K562 (cell line): ENCODE data around the gene MYL6B. TPM values are rescaled to one million over a fixed set of nuclear protein-coding genes. Genes with fewer than 3 reads are reported as not detected.

Experiments
- BRCA1 ChIP-seq, 2 experiments: fragments of 450-650 bp in 1 of 2; sonication (generic) in 1 of 2; formaldehyde crosslinking in 1 of 2; IDR thresholded peaks; 2 replicates each; pipeline versions ENCODE4 v1.5.0 to v1.6.1; 2017 to 2020; ENCODE audit warnings: mild to moderate bottlenecking in 1 of 2, missing genetic modification reagents in 1 of 2
- HES1 ChIP-seq: fragments of 450-650 bp; IDR thresholded peaks from 2 replicates; pipeline ENCODE4 v1.6.1; 2016; ENCODE audit warnings: low read depth, mild to moderate bottlenecking, moderate library complexity
- LCOR ChIP-seq: sonication (generic); formaldehyde crosslinking; IDR thresholded peaks from 2 replicates; pipeline ENCODE4 v1.8.0; 2022; ENCODE audit warnings: mild to moderate bottlenecking, missing genetic modification reagents
- MTA1 ChIP-seq: fragments of 450-650 bp; IDR thresholded peaks from 2 replicates; pipeline ENCODE4 v1.6.1; 2017; ENCODE audit warnings: borderline replicate concordance
- NCOA6 ChIP-seq: fragments of 450-650 bp; IDR thresholded peaks from 2 replicates; pipeline ENCODE4 v1.6.1; 2017; ENCODE audit warnings: mild to moderate bottlenecking
- NEUROD1 ChIP-seq: fragments of 150-350 bp; IDR thresholded peaks from 2 replicates; pipeline ENCODE4 v1.6.1; 2014; ENCODE audit warnings: borderline replicate concordance, low read length, low read depth; ENCODE audit not compliant: partially characterized antibody
- NFYB ChIP-seq: IDR thresholded peaks from 2 replicates; pipeline ENCODE4 v1.6.1; 2011; ENCODE audit warnings: mild to moderate bottlenecking, moderate library complexity; ENCODE audit not compliant: insufficient read length; ENCODE audit errors: extremely low read depth
- RHOXF2B ChIP-seq: fragments of 250-450 bp; sonication (Bioruptor Pico); conservative IDR thresholded peaks from 2 replicates; pipeline ENCODE4 v1.5.1; 2021
- SNRNP70 ChIP-seq: fragments of 200-400 bp; formaldehyde crosslinking; optimal IDR thresholded peaks from 2 replicates; pipeline ENCODE3; 2017; ENCODE audit warnings: low read depth, low read length
- THAP12 ChIP-seq: fragments of 250-450 bp; sonication (Bioruptor Pico); IDR thresholded peaks from 2 replicates; pipeline ENCODE4 v1.9.0; 2021; ENCODE audit warnings: mild to moderate bottlenecking, inconsistent platforms
- THRAP3 ChIP-seq: fragments of 450-650 bp; IDR thresholded peaks from 2 replicates; pipeline ENCODE4 v1.6.1; 2016; ENCODE audit warnings: mild to moderate bottlenecking, inconsistent platforms, borderline replicate concordance
- VEZF1 ChIP-seq: fragments of 200-800 bp; sonication (Bioruptor generic); IDR thresholded peaks from 2 replicates; pipeline ENCODE4 v1.6.1; 2017; ENCODE audit warnings: missing genetic modification characterization, missing compliant biosample characterization
- ZC3H11A ChIP-seq: IDR thresholded peaks from 2 replicates; pipeline ENCODE4 v1.6.1; 2012; ENCODE audit warnings: low read depth, low read length, improper control_type of control experiment
- ZFP1 ChIP-seq: fragments of 450-650 bp; formaldehyde crosslinking; IDR thresholded peaks from 2 replicates; pipeline ENCODE4 v1.4.0; 2020; ENCODE audit warnings: mild to moderate bottlenecking, mixed read lengths
- ZFPM2 ChIP-seq: fragments of 250-450 bp; sonication (Bioruptor Pico); IDR thresholded peaks from 2 replicates; pipeline ENCODE4 v1.5.1; 2022; ENCODE audit warnings: mild to moderate bottlenecking
- ZFX ChIP-seq: sonication (generic); formaldehyde crosslinking; IDR thresholded peaks from 2 replicates; pipeline ENCODE4 v1.8.0; 2022; ENCODE audit warnings: mild to moderate bottlenecking, missing genetic modification reagents, moderate library complexity
- ZNF408 ChIP-seq: fragments of 250-450 bp; sonication (Bioruptor Pico); IDR thresholded peaks from 2 replicates; pipeline ENCODE4 v1.4.0; 2020; ENCODE audit warnings: low read depth, mild to moderate bottlenecking, moderate library complexity
- ZNF586 ChIP-seq: fragments of 450-650 bp; formaldehyde crosslinking; conservative IDR thresholded peaks from 2 replicates; pipeline ENCODE4 v1.4.0; 2020; ENCODE audit warnings: mild to moderate bottlenecking, moderate library complexity
- ZNF780A ChIP-seq: fragments of 250-450 bp; sonication (Bioruptor Pico); IDR thresholded peaks from 2 replicates; pipeline ENCODE4 v1.5.0; 2021; ENCODE audit warnings: mild to moderate bottlenecking
- polyA plus RNA-seq, 8 experiments: library from polyadenylated mRNA; depleted of rRNA in 4 of 8; stranded (reverse) in 5 of 8; unstranded in 3 of 8; fragments of >200 nt; fragmentation: Nextera tagmentation in 2 of 8; fragmentation: Illumina TruSeq in 1 of 8; extraction: Ambion mirVana in 2 of 8; extraction: Trizol in 1 of 8; gene quantifications; 2 replicates each; pipeline versions ENCODE4 v1.2.1 to v1.2.3, GENCODE V29; 2011 to 2014; ENCODE audit warnings: inconsistent platforms in 1 of 8, missing spikeins in 1 of 8
- total RNA-seq, 7 experiments: library from RNA; depleted of rRNA in 6 of 7; stranded (reverse); fragments of >200 nt in 6 of 7; fragmentation: Illumina TruSeq in 2 of 7; extraction: Trizol in 2 of 7; gene quantifications; 2 replicates each; pipeline versions ENCODE4 v1.2.1 to v1.2.3, GENCODE V29; 2011 to 2021; ENCODE audit warnings: low replicate concordance in 1 of 7
- TF ChIP-seq, protein P1 (sequence below): fragments of 450-650 bp; formaldehyde crosslinking; IDR thresholded peaks from 2 replicates; pipeline ENCODE4 v1.4.0; 2020; ENCODE audit warnings: mild to moderate bottlenecking
- TF ChIP-seq, protein P2 (sequence below): fragments of 250-450 bp; sonication (Bioruptor Pico); IDR thresholded peaks from 2 replicates; pipeline ENCODE4 v1.5.0; 2021
- TF ChIP-seq, protein P3 (sequence below): fragments of 450-650 bp; IDR thresholded peaks from 2 replicates; pipeline ENCODE4 v1.6.1; 2016

Gene MYL6B
- total and polyA plus RNA-seq, 9 of the 15 experiments (the other 6 are each of a cell fraction or from before 2014, with no cell fraction given): 42.8 to 77.3 (median 68.6) TPM

DNA sequence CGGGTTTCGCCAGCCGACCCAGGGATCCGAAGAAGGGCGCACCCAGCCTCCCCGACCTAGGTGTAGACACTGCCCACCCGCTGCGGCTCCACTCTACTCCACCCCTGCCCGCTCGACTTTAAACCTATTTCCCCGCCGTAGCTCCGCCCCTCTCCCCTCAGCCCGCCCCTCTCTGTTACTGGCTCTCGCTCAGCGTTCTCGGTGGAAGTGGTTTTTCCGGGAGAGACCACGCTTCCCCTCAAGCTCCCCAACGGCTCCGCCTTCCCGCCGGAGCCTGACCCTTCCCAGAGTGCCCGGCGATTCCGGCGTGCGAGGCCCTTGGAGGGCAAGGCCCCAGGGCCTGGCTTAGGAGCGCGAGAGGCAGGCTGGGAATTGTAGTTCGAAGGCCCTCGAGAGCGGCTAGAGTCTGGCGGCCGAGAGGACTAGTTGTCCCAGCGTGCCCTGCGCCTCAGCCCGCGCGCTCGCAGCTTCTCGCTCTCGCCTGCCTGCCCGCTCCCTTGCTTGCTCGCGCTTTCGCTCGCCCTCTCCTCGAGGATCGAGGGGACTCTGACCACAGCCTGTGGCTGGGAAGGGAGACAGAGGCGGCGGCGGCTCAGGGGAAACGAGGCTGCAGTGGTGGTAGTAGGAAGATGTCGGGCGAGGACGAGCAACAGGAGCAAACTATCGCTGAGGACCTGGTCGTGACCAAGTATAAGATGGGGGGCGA is 48.1 kb upstream of the MYL6B start, which contains the start of gene PA2G4 (continued):
- no peak for TF ChIP-seq ZNF408 (CRISPR knock-in tag)
- TF ChIP-seq, protein P1, sequence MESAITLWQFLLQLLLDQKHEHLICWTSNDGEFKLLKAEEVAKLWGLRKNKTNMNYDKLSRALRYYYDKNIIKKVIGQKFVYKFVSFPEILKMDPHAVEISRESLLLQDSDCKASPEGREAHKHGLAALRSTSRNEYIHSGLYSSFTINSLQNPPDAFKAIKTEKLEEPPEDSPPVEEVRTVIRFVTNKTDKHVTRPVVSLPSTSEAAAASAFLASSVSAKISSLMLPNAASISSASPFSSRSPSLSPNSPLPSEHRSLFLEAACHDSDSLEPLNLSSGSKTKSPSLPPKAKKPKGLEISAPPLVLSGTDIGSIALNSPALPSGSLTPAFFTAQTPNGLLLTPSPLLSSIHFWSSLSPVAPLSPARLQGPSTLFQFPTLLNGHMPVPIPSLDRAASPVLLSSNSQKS: no peak
- no peak for TF ChIP-seq ZNF586 (CRISPR knock-in tag)
- TF ChIP-seq ZFP1: no peak
- TF ChIP-seq MTA1: peak; percentile 24; the same call in 1 of the 2 replicates
- no peak for TF ChIP-seq SNRNP70
- TF ChIP-seq RHOXF2B (CRISPR knock-in tag): no peak
- TF ChIP-seq HES1: no peak
- peak; percentile 32 for TF ChIP-seq NEUROD1
- TF ChIP-seq VEZF1: peak; percentile 69
- TF ChIP-seq ZC3H11A: no peak
- no peak for TF ChIP-seq THRAP3
- TF ChIP-seq THAP12 (CRISPR knock-in tag): no peak; the same call in 1 of the 2 replicates
- TF ChIP-seq ZFPM2 (CRISPR knock-in tag): no peak
- TF ChIP-seq NCOA6: no peak
- TF ChIP-seq ZFX: peak; percentile 100
- TF ChIP-seq, protein P2, sequence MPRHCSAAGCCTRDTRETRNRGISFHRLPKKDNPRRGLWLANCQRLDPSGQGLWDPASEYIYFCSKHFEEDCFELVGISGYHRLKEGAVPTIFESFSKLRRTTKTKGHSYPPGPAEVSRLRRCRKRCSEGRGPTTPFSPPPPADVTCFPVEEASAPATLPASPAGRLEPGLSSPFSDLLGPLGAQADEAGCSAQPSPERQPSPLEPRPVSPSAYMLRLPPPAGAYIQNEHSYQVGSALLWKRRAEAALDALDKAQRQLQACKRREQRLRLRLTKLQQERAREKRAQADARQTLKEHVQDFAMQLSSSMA: no peak
- no peak for TF ChIP-seq BRCA1 (IDR thresholded peaks at IDR 0.05)
- TF ChIP-seq BRCA1 (CRISPR knock-in tag; IDR thresholded peaks at IDR 0.05): no peak
- TF ChIP-seq, protein P3, sequence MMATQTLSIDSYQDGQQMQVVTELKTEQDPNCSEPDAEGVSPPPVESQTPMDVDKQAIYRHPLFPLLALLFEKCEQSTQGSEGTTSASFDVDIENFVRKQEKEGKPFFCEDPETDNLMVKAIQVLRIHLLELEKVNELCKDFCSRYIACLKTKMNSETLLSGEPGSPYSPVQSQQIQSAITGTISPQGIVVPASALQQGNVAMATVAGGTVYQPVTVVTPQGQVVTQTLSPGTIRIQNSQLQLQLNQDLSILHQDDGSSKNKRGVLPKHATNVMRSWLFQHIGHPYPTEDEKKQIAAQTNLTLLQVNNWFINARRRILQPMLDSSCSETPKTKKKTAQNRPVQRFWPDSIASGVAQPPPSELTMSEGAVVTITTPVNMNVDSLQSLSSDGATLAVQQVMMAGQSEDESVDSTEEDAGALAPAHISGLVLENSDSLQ: no peak
- TF ChIP-seq LCOR: peak; percentile 97
- TF ChIP-seq ZNF780A: no peak
- TF ChIP-seq NFYB: no peak
